H1 (cell line): ENCODE data around the gene SYT6. TPM values are rescaled to one million over a fixed set of nuclear protein-coding genes. Genes with fewer than 3 reads are reported as not detected.
A peak's percentile ranks its signal among the peaks of the same experiment; 100 is the strongest.

Experiments used
- CTCF ChIA-PET: fragments of 300-600 bp; sonication (Branson Sonifier 250); formaldehyde crosslinking; loops from one replicate; lab custom pipeline; 2021; ENCODE audit not compliant: partially characterized antibody; lab: Charles Lee
- POLR2A ChIA-PET: fragments of 300-600 bp; sonication (Branson Sonifier 250); formaldehyde crosslinking; loops from one replicate; lab custom pipeline; 2021; ENCODE audit warnings: inconsistent platforms; ENCODE audit not compliant: partially characterized antibody; lab: Charles Lee
- DNase-seq, 2 experiments: peaks; one replicate each; pipeline versions ENCODE4 v3.0.0 to v3.0.0-alpha.2; 2010 to 2022; ENCODE audit warnings: low spot score in 2 of 2, low read depth in 1 of 2, mixed read lengths in 1 of 2
- FAIRE-seq: peaks from 2 replicates; lab custom pipeline; 2011; peaks lifted over from hg19 to GRCh38; lab: Jason Lieb, UNC
- H2AFZ ChIP-seq: 2 replicates; pipeline ENCODE4 v1.8.1; 2012; ENCODE audit warnings: low read length, inconsistent platforms
- H2AK5ac ChIP-seq: 2 replicates; pipeline ENCODE4 v1.6.1; 2013; ENCODE audit warnings: low read depth, low read length
- H2BK120ac ChIP-seq: replicated peaks from 2 replicates; pipeline ENCODE3; 2013; ENCODE audit warnings: low read depth, low read length, inconsistent platforms
- H2BK12ac ChIP-seq: 2 replicates; pipeline ENCODE4 v1.6.1; 2013; ENCODE audit warnings: low read depth, low read length
- H2BK15ac ChIP-seq: 2 replicates; pipeline ENCODE4 v1.6.1; 2013; ENCODE audit warnings: low read length
- H2BK20ac ChIP-seq: 2 replicates; pipeline ENCODE4 v1.6.1; 2013; ENCODE audit warnings: low read length
- H2BK5ac ChIP-seq: 2 replicates; pipeline ENCODE4 v1.6.1; 2013; ENCODE audit warnings: low read depth, low read length
- H3K14ac ChIP-seq: 2 replicates; pipeline ENCODE4 v1.6.1; 2013; ENCODE audit warnings: inconsistent platforms; ENCODE audit not compliant: insufficient read length
- H3K18ac ChIP-seq: 2 replicates; pipeline ENCODE4 v1.6.1; 2013; ENCODE audit warnings: low read length; ENCODE audit errors: extremely low read depth
- H3K23ac ChIP-seq: 2 replicates; pipeline ENCODE4 v1.6.1; 2013; ENCODE audit warnings: inconsistent platforms; ENCODE audit not compliant: insufficient read length
- H3K23me2 ChIP-seq: 2 replicates; pipeline ENCODE4 v1.6.1; 2013; ENCODE audit warnings: low read depth, low read length
- H3K27ac ChIP-seq: 2 replicates; pipeline ENCODE4 v1.6.1; 2011; ENCODE audit warnings: low read depth, low read length, inconsistent platforms
- H3K27me3 ChIP-seq, 4 experiments: replicated peaks in 1 of 4; 1 replicate in 1 of 4; 2 replicates in 3 of 4; pipeline versions ENCODE4 v1.6.1 to v1.8.1; 2011 to 2013; ENCODE audit warnings: low read length in 3 of 4, mild to moderate bottlenecking in 3 of 4, inconsistent platforms in 2 of 4, mixed read lengths in 2 of 4, moderate library complexity in 1 of 4; ENCODE audit not compliant: control insufficient read depth in 3 of 4, insufficient read depth in 3 of 4; ENCODE audit errors: extremely low read depth in 1 of 4
- H3K36me3 ChIP-seq, 4 experiments: 2 replicates each; pipeline versions ENCODE4 v1.6.1 to v1.8.1; 2011 to 2013; ENCODE audit warnings: mild to moderate bottlenecking in 4 of 4, low read length in 3 of 4, moderate library complexity in 2 of 4, control low read depth in 1 of 4, inconsistent platforms in 1 of 4; ENCODE audit not compliant: insufficient read depth in 4 of 4, control insufficient read depth in 2 of 4
- H3K4ac ChIP-seq: replicated peaks from 2 replicates; pipeline ENCODE3; 2013; ENCODE audit warnings: low read length, low read depth, mixed read lengths, inconsistent platforms; ENCODE audit not compliant: insufficient read length
- H3K4me1 ChIP-seq, 4 experiments: replicated peaks in 1 of 4; 1 replicate in 1 of 4; 2 replicates in 3 of 4; pipeline versions ENCODE4 v1.6.1 to v1.8.1; 2011 to 2013; ENCODE audit warnings: low read length in 3 of 4, inconsistent platforms in 2 of 4, mixed read lengths in 1 of 4; ENCODE audit not compliant: insufficient read depth in 4 of 4, control insufficient read depth in 3 of 4
- H3K4me2 ChIP-seq, 2 experiments: 2 replicates each; pipeline versions ENCODE4 v1.6.1 to v1.8.1; 2011 to 2013; ENCODE audit warnings: low read depth in 2 of 2, low read length in 2 of 2, control low read depth in 1 of 2, inconsistent platforms in 1 of 2, mild to moderate bottlenecking in 1 of 2; ENCODE audit not compliant: insufficient read depth in 1 of 2
- H3K4me3 ChIP-seq, 4 experiments: fragments of 200-600, 300-600 bp in 1 of 4; sonication (generic), shearing (Covaris generic), sonication (Bioruptor Twin) in 1 of 4; 2 replicates each; pipeline versions ENCODE4 v1.5.1 to v1.8.1; 2011 to 2016; ENCODE audit warnings: low read length in 4 of 4, low read depth in 3 of 4, control low read depth in 2 of 4, inconsistent platforms in 2 of 4, mild to moderate bottlenecking in 2 of 4, mixed read lengths in 1 of 4, moderate library complexity in 1 of 4; ENCODE audit not compliant: insufficient read depth in 2 of 4; ENCODE audit errors: extremely low read depth in 1 of 4
- H3K56ac ChIP-seq: replicated peaks from 2 replicates; pipeline ENCODE3; 2013; ENCODE audit warnings: low read depth, mild to moderate bottlenecking, mixed read lengths, low read length, inconsistent platforms; ENCODE audit not compliant: insufficient read length
- H3K79me1 ChIP-seq: 2 replicates; pipeline ENCODE4 v1.6.1; 2013; ENCODE audit warnings: low read depth, low read length, control low read depth
- H3K79me2 ChIP-seq, 2 experiments: 2 replicates each; pipeline versions ENCODE4 v1.6.1 to v1.8.1; 2012 to 2013; ENCODE audit warnings: low read length in 2 of 2, mild to moderate bottlenecking in 2 of 2, inconsistent platforms in 1 of 2; ENCODE audit not compliant: insufficient read depth in 2 of 2, control insufficient read depth in 1 of 2
- H3K9ac ChIP-seq, 4 experiments: replicated peaks in 1 of 4; 1 replicate in 1 of 4; 2 replicates in 3 of 4; pipeline versions ENCODE4 v1.6.1 to v1.8.1; 2011 to 2013; ENCODE audit warnings: low read depth in 3 of 4, low read length in 3 of 4, control low read depth in 2 of 4, mild to moderate bottlenecking in 2 of 4, moderate library complexity in 2 of 4, inconsistent platforms in 1 of 4; ENCODE audit errors: extremely low read depth in 1 of 4
- H3K9me3 ChIP-seq, 2 experiments: 2 replicates each; pipeline versions ENCODE4 v1.6.1 to v1.8.1; 2012 to 2013; ENCODE audit warnings: mild to moderate bottlenecking in 2 of 2, moderate library complexity in 2 of 2, control low read depth in 1 of 2, inconsistent platforms in 1 of 2, low read depth in 1 of 2, low read length in 1 of 2, mixed read lengths in 1 of 2; ENCODE audit not compliant: insufficient read depth in 2 of 2
- H4K20me1 ChIP-seq, 2 experiments: replicated peaks in 1 of 2; 2 replicates each; pipeline versions ENCODE3 to v1.8.1; 2011 to 2013; ENCODE audit warnings: inconsistent platforms in 2 of 2, low read length in 2 of 2, mild to moderate bottlenecking in 1 of 2; ENCODE audit not compliant: insufficient read depth in 2 of 2, control insufficient read depth in 1 of 2
- H4K5ac ChIP-seq: 2 replicates; pipeline ENCODE4 v1.6.1; 2013; ENCODE audit warnings: low read length, low read depth, mixed read lengths, inconsistent platforms; ENCODE audit not compliant: insufficient read length
- H4K8ac ChIP-seq: 2 replicates; pipeline ENCODE4 v1.8.0; 2013; ENCODE audit warnings: mild to moderate bottlenecking, moderate library complexity, low read length, inconsistent platforms; ENCODE audit not compliant: insufficient read depth; ENCODE audit errors: extremely low read depth
- H4K91ac ChIP-seq: replicated peaks from 2 replicates; pipeline ENCODE3; 2013; ENCODE audit warnings: low read length, mixed read lengths, inconsistent platforms; ENCODE audit not compliant: insufficient read length
- GTF2F1 ChIP-seq: IDR thresholded peaks from 2 replicates; pipeline ENCODE4 v1.6.1; 2012; ENCODE audit warnings: low read depth, low read length, improper control_type of control experiment, borderline replicate concordance
- TAF1 ChIP-seq: IDR thresholded peaks from 2 replicates; pipeline ENCODE4 v1.6.1; 2011; ENCODE audit warnings: mild to moderate bottlenecking, low read depth, low read length
- WGBS, 2 experiments: shearing (Covaris generic) in 1 of 2; methylation state at CpG; one replicate each; pipeline versions ENCODE4 v1.1.6 to v1.1.7; 2013 to 2015; ENCODE audit warnings: low lambda C conversion rate in 2 of 2, mixed read lengths in 2 of 2, inconsistent platforms in 1 of 2, low coverage in 1 of 2, missing lambda C conversion rate in 1 of 2; ENCODE audit not compliant: insufficient replicate concordance in 2 of 2, insufficient coverage in 1 of 2, insufficient read length in 1 of 2; ENCODE audit errors: extremely low coverage in 1 of 2, missing lambda C conversion rate in 1 of 2; 5-methylcytosine and 5-hydroxymethylcytosine counted together
- polyA plus RNA-seq, 7 experiments: library from polyadenylated mRNA; depleted of rRNA in 3 of 7; stranded (reverse) in 5 of 7; unstranded in 2 of 7; fragments of >200 nt in 5 of 7; fragments of 200-250 nt in 2 of 7; gene quantifications; 1 replicate in 5 of 7; 2 replicates in 1 of 7; 4 replicates in 1 of 7; pipeline versions ENCODE4 v1.2.1 to v1.2.3, GENCODE V29; 2011 to 2013; ENCODE audit warnings: missing spikeins in 2 of 7, mixed read lengths in 2 of 7
- total RNA-seq: library from RNA; stranded (reverse); fragmentation: NEBNext Ultra II Directional; extraction: Animal tissue kit (Norgen Biotek cat#: 25700); gene quantifications from 2 replicates; pipeline ENCODE4 v1.2.1, GENCODE V29; 2021

SYT6 gene
- total and polyA plus RNA-seq, 2 of the 8 experiments (the other 6 are each of a cell fraction or from before 2014, with no cell fraction given) = 33.7 to 83.5 TPM

GRCh38 chr1:114061121-114061830, 92.4 kb downstream of the SYT6 start:
- no peak overlapping the region for H3K14ac ChIP-seq
- no peak overlapping the region for H3K4me3 ChIP-seq
- H3K9me3 ChIP-seq = peaks cover 11 to 12% of the 10 kb centered on the region in 2 experiments
- H2AK5ac ChIP-seq = no peak overlapping the region
- H3K27me3 ChIP-seq = no peaks in the 10 kb centered on the region; a peak in 1 of 7 replicates
- no peaks in the 10 kb centered on the region for H3K79me1 ChIP-seq
- H4K20me1 ChIP-seq = no peaks in the 10 kb centered on the region
- H3K79me2 ChIP-seq = no peaks in the 10 kb centered on the region
- H3K4me2 ChIP-seq = no peak overlapping the region
- H3K18ac ChIP-seq = peak overlapping the region; percentile 51; the same call in 1 of the 2 replicates
- no peak overlapping the region for H3K27ac ChIP-seq
- ChIA-PET CTCF (interaction anchor here (0.5 to 4.0 kb wide), 3 partner anchors 9 to 44 kb away, joined by 3 to 12 read pairs (median 3); no protein-coding TSS in a partner anchor), POLR2A (interaction anchor here (1.4 to 1.5 kb wide), 2 partner anchors 18 to 23 kb away, joined by 3 to 4 read pairs; no protein-coding TSS in a partner anchor)
- H3K4ac ChIP-seq = no peak overlapping the region
- no peak overlapping the region for H2AFZ ChIP-seq
- peak overlapping the region; percentile 91 for H4K91ac ChIP-seq
- no peak for DNase-seq
- no peaks in the 10 kb centered on the region for H3K36me3 ChIP-seq
- no peaks in the 10 kb centered on the region for H3K4me1 ChIP-seq
- H2BK12ac ChIP-seq = peak overlapping the region; percentile 69; the same call in 1 of the 2 replicates
- no peak overlapping the region for H3K23ac ChIP-seq
- H4K5ac ChIP-seq = no peak overlapping the region
- H3K56ac ChIP-seq = no peak overlapping the region
- peak overlapping the region; percentile 38; the same call in 1 of the 2 replicates for H2BK5ac ChIP-seq
- peak overlapping the region; percentile 94 for H2BK20ac ChIP-seq
- no peak for FAIRE-seq
- H4K8ac ChIP-seq = no peak overlapping the region; the same call in 1 of the 2 replicates
- H3K23me2 ChIP-seq = no peaks in the 10 kb centered on the region; the same call in 1 of the 2 replicates
- 67% methylated on average over 1 of the region's 1 CpG; no CpG with 5 or more reads in 1 of the 2 experiments for WGBS, 2 experiments
- TF ChIP-seq TAF1 (no peak), GTF2F1 (no peak)
- peak overlapping the region; percentile 65; the same call in 1 of the 2 replicates for H2BK15ac ChIP-seq
- H3K9ac ChIP-seq = no peak overlapping the region
- H2BK120ac ChIP-seq = no peak overlapping the region
